CD4-positive, alpha-beta T cell treated with Interleukin-1 beta for 1 hour (primary cell): ENCODE results near the gene UNC13D.
"Not testable (repeated sequence)": the region's sequence is repeated elsewhere in the genome, so short reads cannot be mapped to it uniquely, and the experiment has no call there.

Experiments
- DNase-seq, 2 donors: peaks; one replicate each; pipeline ENCODE4 v3.0.0-alpha.2; 2020 to 2022

Gene UNC13D

GRCh38 chr17:75819116-75819515, 25.1 kb downstream of the UNC13D start:
- no peak for DNase-seq

GRCh38 chr17:75818326-75818885, 25.8 kb downstream of the UNC13D start:
- DNase-seq, result no peak

- no peak for DNase-seq
Measured at GRCh38 chr17:75817571-75817970, 26.6 kb downstream of the UNC13D start.

- no peak for DNase-seq
Measured at GRCh38 chr17:75816693-75817092, 27.5 kb downstream of the UNC13D start.

- DNase-seq, result no peak
Measured at GRCh38 chr17:75815399-75815798, 28.8 kb downstream of the UNC13D start.

- DNase-seq, result no peak
Measured at GRCh38 chr17:75814900-75815373, 29.3 kb downstream of the UNC13D start.

GRCh38 chr17:75814021-75814395, 30.2 kb downstream of the UNC13D start:
- no peak for DNase-seq

GRCh38 chr17:75813081-75814020, 30.9 kb downstream of the UNC13D start:
- DNase-seq, result no peak

- DNase-seq, result no peak
Measured at GRCh38 chr17:75812096-75813013, 31.8 kb downstream of the UNC13D start.

- DNase-seq, result no peak
Measured at GRCh38 chr17:75811174-75811573, 33.0 kb downstream of the UNC13D start.

GRCh38 chr17:75810756-75811155, 33.4 kb downstream of the UNC13D start:
- DNase-seq, result not testable (repeated sequence)

GRCh38 chr17:75810216-75810615, 34.0 kb downstream of the UNC13D start:
- DNase-seq, result no peak

GRCh38 chr17:75809631-75810111, 34.5 kb downstream of the UNC13D start:
- DNase-seq, result no peak

GRCh38 chr17:75808905-75809621, 35.1 kb downstream of the UNC13D start:
- no peak for DNase-seq

- no peak for DNase-seq
Measured at GRCh38 chr17:75808549-75808904, 35.7 kb downstream of the UNC13D start.

GRCh38 chr17:75807861-75808260, 36.3 kb downstream of the UNC13D start:
- no peak for DNase-seq

- no peak for DNase-seq
Measured at GRCh38 chr17:75806822-75807500, 37.2 kb downstream of the UNC13D start.

- DNase-seq, result no peak
Measured at GRCh38 chr17:75803883-75804282, 40.3 kb downstream of the UNC13D start.

GRCh38 chr17:75799402-75799801, 44.8 kb downstream of the UNC13D start:
- DNase-seq, result no peak

GRCh38 chr17:75795820-75796607, 48.2 kb downstream of the UNC13D start:
- DNase-seq, result no peak

- DNase-seq, result no peak
Measured at GRCh38 chr17:75793460-75793859, 50.7 kb downstream of the UNC13D start.
